GM12873 (cell line): ENCODE data around the gene TAS2R5.

ENCODE experiments used
- TF ChIP-seq, protein P1 (sequence below): IDR thresholded peaks from 2 replicates; pipeline ENCODE4 v1.5.1; 2012; ENCODE audit warnings: low read depth, mild to moderate bottlenecking, moderate library complexity, low read length, control low read depth; ENCODE audit not compliant: insufficient read depth; ENCODE audit errors: missing control alignments

Gene TAS2R5, protein sequence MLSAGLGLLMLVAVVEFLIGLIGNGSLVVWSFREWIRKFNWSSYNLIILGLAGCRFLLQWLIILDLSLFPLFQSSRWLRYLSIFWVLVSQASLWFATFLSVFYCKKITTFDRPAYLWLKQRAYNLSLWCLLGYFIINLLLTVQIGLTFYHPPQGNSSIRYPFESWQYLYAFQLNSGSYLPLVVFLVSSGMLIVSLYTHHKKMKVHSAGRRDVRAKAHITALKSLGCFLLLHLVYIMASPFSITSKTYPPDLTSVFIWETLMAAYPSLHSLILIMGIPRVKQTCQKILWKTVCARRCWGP

DNA sequence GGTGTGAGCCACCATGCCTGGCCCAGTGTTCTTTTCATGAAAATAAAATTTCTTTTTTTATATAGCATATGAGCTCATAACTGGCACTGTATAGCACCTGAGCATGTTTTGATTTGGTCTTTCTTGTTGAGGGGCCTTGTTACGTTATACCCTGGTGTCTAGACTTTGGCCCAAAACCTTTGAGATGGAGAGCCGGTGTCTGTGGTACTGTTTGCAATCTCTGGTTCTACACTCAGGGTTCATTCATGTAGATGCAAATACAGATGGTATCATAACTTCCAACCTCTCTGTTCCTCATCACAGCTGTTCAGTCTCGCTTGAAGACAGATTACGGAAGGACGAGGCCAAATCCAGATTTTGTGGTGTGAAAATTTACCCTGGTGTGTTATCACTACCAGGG is at the start of gene TAS2R5:
Gene TAS2R5, plus strand, starts transcription at position 301 of the 400 bp plus-strand sequence. CDS start 145 bp downstream, outside the sequence.
- TF ChIP-seq, protein P1, sequence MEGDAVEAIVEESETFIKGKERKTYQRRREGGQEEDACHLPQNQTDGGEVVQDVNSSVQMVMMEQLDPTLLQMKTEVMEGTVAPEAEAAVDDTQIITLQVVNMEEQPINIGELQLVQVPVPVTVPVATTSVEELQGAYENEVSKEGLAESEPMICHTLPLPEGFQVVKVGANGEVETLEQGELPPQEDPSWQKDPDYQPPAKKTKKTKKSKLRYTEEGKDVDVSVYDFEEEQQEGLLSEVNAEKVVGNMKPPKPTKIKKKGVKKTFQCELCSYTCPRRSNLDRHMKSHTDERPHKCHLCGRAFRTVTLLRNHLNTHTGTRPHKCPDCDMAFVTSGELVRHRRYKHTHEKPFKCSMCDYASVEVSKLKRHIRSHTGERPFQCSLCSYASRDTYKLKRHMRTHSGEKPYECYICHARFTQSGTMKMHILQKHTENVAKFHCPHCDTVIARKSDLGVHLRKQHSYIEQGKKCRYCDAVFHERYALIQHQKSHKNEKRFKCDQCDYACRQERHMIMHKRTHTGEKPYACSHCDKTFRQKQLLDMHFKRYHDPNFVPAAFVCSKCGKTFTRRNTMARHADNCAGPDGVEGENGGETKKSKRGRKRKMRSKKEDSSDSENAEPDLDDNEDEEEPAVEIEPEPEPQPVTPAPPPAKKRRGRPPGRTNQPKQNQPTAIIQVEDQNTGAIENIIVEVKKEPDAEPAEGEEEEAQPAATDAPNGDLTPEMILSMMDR: no peak

DNA sequence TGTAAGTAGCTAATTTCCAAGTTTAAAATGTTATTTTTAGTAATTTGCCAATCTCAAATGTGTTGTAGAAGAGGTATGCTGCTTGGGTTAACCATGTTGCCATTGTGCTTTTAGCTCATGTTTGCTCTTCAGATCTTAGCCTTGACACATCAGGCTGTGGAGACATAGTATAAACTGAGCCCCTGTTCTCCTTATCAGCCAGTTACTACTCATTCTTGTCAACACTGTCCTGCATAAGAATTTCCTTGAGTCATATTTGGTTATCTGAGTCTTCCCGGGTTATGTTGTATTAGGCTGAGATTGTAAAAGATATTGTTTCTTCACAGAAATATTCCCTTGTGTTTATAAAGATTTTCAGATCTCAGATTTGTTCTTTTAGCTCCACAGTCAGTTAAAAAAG is 47.8 kb upstream of the TAS2R5 start:
- TF ChIP-seq, protein P1: no peak

DNA sequence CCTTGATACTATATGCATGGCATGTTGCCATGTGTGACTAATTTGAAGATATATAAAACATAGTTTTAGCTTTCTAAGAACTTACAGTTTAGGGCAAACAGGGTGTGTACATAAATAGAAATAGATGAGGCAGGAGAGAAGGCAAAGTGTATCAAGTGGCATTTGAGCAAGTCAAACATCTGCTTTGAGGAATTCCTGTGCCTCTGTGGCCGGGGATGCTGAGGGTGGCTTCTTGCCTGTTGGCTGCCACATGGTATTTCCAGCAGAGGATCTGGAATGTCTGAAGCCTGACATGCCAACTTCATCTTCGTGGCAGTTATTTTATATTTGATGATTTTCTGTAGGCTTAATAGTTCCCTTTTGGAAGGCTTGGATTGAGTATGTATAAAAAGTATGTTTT is 45.9 kb upstream of the TAS2R5 start:
- TF ChIP-seq, protein P1: no peak

DNA sequence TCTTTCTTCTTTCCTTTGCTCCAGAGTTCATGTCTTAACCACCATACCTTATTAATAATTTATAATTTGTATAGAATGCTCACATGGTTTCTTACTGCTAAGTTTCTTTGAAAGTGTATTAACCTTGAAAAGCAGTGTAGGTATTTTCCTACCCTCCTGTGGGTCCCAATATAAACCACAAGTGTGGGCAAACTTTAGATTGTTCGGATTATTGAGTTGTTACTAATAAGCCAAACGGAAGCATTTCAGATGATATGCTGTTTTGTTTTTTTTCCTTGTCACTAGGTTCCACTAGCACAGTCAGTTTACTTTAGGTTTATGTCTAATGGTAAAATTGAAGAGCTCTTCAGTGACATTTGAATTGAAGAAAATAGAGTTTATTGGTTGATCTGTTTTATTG is 41.6 kb upstream of the TAS2R5 start:
- TF ChIP-seq, protein P1: no peak

DNA sequence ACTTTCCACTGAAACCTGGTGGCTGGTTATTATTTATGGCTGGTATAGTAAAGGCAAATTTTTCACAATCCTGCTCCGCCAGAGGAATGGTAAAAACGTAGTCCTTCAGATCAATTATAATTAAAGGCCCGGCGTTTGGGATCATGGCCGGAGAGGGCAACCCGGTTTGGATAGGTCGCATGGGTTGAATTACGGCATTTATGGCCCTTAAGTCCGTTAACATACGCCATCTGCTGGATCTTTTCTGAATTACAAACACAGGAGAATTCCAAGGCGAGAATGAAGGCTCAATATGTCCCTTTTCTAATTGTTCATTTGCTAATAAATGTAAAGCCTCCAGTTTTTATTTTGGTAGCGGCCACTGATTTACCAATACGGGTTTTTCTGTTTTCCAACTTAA is 37.4 kb upstream of the TAS2R5 start:
- TF ChIP-seq, protein P1: peak; percentile 43

DNA sequence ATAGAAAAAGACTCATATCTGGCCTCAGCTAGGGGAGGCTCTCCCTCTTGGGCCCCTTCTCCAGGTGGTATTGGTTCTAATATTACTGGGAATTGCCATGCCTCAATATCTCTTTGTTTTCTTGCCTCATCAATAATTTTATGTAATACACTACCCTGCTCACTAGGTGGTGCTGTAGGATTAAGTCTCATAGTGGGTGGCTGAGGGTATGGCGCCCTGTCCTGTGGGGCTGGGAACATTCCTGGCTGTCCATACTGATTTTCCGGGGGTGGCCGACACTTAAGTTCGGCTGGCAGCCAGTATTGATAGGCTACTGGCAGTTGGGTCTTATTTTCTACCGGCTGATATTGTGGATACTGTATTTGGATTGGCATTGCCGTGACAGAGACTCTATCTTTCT is 35.1 kb upstream of the TAS2R5 start:
- TF ChIP-seq, protein P1: peak; percentile 54

DNA sequence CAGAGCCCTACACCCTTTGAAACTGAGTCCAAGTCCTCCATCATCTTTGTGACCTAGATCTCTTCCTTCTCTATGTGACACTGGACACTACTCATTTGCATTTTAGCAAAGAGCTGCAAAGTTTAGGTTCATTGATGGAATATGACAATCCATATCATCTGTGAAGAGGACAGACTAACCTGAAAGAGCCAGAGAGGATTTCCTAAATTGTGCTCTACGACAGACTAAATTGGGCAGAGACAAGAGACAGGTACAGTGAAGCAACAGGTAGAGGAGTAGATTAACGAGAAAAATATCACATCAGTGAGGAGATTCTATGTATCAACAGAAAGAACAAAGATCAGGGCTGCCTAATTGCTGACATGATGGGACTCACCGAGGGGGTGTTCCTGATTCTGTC is 26.2 kb upstream of the TAS2R5 start, which contains the start of gene TAS2R3:
Gene TAS2R3, plus strand, starts transcription at position 301 of the 400 bp plus-strand sequence. Its CDS starts 62 bp downstream, at position 363.
- TF ChIP-seq, protein P1: no peak
